Measurements from ENCODE around the gene CHRM2.

- no peak for TF ChIP-seq SP1 (IDR thresholded peaks at IDR 0.05; ENCODE audit: low read depth, low read length)
- TF ChIP-seq, protein P1, sequence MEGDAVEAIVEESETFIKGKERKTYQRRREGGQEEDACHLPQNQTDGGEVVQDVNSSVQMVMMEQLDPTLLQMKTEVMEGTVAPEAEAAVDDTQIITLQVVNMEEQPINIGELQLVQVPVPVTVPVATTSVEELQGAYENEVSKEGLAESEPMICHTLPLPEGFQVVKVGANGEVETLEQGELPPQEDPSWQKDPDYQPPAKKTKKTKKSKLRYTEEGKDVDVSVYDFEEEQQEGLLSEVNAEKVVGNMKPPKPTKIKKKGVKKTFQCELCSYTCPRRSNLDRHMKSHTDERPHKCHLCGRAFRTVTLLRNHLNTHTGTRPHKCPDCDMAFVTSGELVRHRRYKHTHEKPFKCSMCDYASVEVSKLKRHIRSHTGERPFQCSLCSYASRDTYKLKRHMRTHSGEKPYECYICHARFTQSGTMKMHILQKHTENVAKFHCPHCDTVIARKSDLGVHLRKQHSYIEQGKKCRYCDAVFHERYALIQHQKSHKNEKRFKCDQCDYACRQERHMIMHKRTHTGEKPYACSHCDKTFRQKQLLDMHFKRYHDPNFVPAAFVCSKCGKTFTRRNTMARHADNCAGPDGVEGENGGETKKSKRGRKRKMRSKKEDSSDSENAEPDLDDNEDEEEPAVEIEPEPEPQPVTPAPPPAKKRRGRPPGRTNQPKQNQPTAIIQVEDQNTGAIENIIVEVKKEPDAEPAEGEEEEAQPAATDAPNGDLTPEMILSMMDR (IDR thresholded peaks at IDR 0.05; ENCODE audit: control extremely low read depth in 1 of 3, insufficient read depth in 1 of 3, low read depth in 1 of 3, low read length in 3 of 3): no peak
Measured at GRCh38 chr7:137036768-137037167, 168.3 kb downstream of the CHRM2 start.

All from H1 (cell line).